WERI-Rb-1 (cell line): ENCODE data around the gene RAPGEF1.

Experiments
- DNase-seq: peaks from one replicate; pipeline ENCODE4 v3.0.0-alpha.2; 2020
- H3K27ac ChIP-seq: fragments of 250-450 bp; sonication (Bioruptor Pico); 2 replicates; pipeline ENCODE4 v1.5.1; 2020; ENCODE audit warnings: mild to moderate bottlenecking, moderate library complexity
- H3K27me3 ChIP-seq: fragments of 250-450 bp; sonication (Bioruptor Pico); 2 replicates; pipeline ENCODE4 v1.5.1; 2021; ENCODE audit warnings: mild to moderate bottlenecking, low read depth, moderate library complexity; ENCODE audit not compliant: insufficient read depth, severe bottlenecking
- H3K36me3 ChIP-seq: fragments of 250-450 bp; sonication (Bioruptor Pico); 2 replicates; pipeline ENCODE4 v1.5.1; 2020; ENCODE audit warnings: mild to moderate bottlenecking, moderate library complexity
- H3K4me3 ChIP-seq: 2 replicates; pipeline ENCODE4 v1.5.1; 2011; ENCODE audit warnings: low read depth, mild to moderate bottlenecking, control low read depth, low read length
- H3K9me3 ChIP-seq: fragments of 250-450 bp; sonication (Bioruptor Pico); 2 replicates; pipeline ENCODE4 v1.5.1; 2021; ENCODE audit warnings: mild to moderate bottlenecking, moderate library complexity; ENCODE audit not compliant: severe bottlenecking
- TF ChIP-seq, protein P1 (sequence below): IDR thresholded peaks from 2 replicates; pipeline ENCODE4 v1.5.1; 2011; ENCODE audit warnings: low read depth, mild to moderate bottlenecking, control low read depth, inconsistent platforms, low read length

RAPGEF1 gene

DNA sequence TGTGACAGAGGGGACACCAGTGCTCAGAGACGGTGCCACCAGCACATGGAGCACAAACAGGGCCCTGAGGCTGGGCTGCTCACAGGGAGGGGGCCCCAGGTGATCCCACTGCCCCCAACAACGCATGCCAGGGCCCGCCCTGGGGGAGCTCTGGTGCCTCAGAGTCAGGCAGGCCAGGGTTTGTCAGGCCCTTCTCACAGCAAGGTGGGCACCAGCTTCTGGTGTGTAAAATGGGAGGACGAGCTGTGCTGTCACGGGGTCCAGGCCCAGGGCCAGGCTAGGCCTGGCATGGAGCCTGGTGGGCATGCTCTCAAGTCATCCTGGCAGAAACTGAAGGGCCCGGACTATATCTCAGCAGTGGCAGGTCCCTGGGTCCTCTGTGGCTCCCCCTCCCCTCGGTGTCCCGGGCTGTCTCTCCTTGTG lies 160.1 kb downstream of the RAPGEF1 start:
- H3K27ac ChIP-seq = no peak overlapping the region
- no peaks in the 10 kb centered on the region for H3K27me3 ChIP-seq
- H3K9me3 ChIP-seq = no peaks in the 10 kb centered on the region
- peaks cover 65% of the 10 kb centered on the region for H3K36me3 ChIP-seq
- H3K4me3 ChIP-seq = no peak overlapping the region
- TF ChIP-seq, protein P1, sequence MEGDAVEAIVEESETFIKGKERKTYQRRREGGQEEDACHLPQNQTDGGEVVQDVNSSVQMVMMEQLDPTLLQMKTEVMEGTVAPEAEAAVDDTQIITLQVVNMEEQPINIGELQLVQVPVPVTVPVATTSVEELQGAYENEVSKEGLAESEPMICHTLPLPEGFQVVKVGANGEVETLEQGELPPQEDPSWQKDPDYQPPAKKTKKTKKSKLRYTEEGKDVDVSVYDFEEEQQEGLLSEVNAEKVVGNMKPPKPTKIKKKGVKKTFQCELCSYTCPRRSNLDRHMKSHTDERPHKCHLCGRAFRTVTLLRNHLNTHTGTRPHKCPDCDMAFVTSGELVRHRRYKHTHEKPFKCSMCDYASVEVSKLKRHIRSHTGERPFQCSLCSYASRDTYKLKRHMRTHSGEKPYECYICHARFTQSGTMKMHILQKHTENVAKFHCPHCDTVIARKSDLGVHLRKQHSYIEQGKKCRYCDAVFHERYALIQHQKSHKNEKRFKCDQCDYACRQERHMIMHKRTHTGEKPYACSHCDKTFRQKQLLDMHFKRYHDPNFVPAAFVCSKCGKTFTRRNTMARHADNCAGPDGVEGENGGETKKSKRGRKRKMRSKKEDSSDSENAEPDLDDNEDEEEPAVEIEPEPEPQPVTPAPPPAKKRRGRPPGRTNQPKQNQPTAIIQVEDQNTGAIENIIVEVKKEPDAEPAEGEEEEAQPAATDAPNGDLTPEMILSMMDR = no peak
- DNase-seq = no peak

DNA sequence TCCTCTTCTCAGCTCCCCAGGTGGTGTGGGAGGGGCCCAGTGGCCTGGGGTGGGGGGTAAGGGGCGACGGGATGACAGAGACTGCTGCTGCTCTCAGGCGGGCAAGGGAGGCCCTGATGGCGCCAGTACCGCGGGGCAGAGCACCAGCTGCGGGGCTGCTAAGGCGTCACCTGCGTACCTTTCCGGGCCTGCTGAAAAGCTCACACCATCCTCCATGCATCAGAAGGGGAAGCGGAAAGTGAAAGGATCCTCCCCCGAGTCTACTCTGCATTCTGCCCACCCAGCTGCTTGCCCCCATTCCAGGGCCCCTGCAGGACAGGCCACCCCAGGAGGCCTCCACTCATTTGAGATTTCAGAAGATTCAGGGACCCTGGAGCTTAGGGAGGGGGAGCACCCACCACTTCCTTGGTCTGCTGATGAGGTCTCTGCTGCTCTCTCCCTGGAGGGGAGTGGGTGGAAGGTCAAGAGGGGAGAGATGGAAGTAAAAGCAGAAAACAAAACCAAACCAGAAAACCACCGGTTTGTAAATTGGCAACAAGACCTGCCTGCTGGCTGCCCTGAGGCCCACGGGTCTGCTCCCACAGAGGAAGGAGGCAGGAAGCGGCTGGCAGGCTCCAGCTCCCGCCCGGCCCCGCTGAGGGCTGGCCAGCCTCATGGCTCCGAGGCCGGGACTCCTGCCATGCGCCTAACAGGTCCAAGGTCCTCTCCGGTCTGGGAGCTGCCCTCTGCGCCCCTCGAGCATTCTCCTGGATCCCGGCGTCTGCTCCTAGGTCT lies 161.0 kb downstream of the RAPGEF1 start:
- no peak for DNase-seq
- Histone ChIP-seq H3K4me3 (no peak overlapping the region), H3K9me3 (no peaks in the 10 kb centered on the region), H3K27me3 (no peaks in the 10 kb centered on the region), H3K27ac (no peak overlapping the region), H3K36me3 (peaks cover 56% of the 10 kb centered on the region)
- TF ChIP-seq, protein P1 = no peak

DNA sequence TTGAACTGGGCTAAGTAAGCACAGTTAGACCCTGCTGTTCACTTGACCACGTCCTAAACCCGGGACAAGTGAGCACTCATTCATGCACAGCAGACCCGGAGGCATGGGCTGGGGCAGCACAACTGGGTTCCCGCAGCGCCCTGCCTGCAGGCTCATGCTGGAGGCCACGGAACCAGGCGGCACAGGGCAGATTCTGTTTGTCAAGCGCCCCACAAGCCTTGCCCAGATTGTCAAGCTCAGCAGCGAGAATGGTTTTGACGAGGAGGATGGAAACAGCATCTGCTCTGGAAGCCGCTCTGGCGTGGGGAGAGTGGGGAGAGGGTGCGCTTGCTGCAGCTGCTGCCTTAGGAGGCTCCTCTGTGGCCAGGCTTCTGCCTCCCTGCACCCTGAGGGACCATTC lies 161.9 kb downstream of the RAPGEF1 start:
- TF ChIP-seq, protein P1 = no peak
- DNase-seq = no peak
- no peaks in the 10 kb centered on the region for H3K9me3 ChIP-seq
- no peak overlapping the region for H3K4me3 ChIP-seq
- H3K27ac ChIP-seq = no peak overlapping the region
- no peaks in the 10 kb centered on the region for H3K27me3 ChIP-seq
- peaks cover 47% of the 10 kb centered on the region for H3K36me3 ChIP-seq

DNA sequence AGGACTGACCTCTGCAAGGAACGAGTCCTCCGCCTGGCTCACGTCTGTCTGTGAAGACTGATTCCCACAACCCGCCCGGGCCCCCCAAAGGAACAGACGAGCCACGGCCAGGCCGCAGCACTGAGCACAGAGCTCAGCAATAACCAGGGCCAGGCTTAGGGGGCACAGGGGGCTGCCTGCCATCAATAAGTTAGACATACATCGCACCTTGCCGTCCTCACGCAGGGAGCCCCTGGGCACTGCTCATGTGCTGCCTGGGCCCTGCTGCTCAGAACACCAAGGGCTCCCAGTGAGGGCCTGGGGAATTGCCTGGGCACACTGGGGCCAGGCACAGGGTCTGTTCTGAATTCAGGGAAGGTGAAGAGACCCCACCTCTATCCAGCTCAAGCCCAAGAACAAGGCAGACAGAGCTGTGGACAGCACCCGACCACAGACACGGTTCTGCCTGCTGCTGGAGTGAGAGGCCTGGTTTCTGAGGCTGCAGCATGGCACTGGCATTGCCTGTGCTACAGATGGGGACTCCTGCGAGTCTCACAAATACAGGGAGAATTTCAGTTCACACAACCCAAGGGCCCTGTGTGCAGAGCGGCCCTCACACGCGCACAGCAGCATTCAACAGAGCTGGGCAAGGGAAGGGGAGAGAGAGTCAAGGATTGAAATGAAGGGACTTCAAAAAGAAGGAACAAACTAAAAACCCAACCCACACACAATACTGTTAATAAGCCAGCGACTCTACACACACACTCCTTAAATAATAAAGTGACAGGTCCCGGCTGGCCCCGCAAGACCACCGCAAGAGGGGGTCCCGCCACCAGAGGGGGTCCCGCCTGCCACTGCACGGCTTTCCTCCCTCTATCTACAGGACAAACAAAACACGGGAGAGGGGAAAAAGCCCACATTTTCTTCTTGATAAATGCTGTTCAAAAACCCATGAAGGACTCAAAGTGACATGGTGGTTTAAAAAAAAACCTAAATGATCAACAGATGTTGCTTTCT lies 162.6 kb downstream of the RAPGEF1 start:
- H3K4me3 ChIP-seq = no peak overlapping the region
- H3K36me3 ChIP-seq = peaks cover 40% of the 10 kb centered on the region
- no peaks in the 10 kb centered on the region for H3K9me3 ChIP-seq
- H3K27me3 ChIP-seq = no peaks in the 10 kb centered on the region
- no peak overlapping the region for H3K27ac ChIP-seq
- TF ChIP-seq, protein P1 = no peak; the same call in 1 of the 2 replicates
- no peak for DNase-seq

DNA sequence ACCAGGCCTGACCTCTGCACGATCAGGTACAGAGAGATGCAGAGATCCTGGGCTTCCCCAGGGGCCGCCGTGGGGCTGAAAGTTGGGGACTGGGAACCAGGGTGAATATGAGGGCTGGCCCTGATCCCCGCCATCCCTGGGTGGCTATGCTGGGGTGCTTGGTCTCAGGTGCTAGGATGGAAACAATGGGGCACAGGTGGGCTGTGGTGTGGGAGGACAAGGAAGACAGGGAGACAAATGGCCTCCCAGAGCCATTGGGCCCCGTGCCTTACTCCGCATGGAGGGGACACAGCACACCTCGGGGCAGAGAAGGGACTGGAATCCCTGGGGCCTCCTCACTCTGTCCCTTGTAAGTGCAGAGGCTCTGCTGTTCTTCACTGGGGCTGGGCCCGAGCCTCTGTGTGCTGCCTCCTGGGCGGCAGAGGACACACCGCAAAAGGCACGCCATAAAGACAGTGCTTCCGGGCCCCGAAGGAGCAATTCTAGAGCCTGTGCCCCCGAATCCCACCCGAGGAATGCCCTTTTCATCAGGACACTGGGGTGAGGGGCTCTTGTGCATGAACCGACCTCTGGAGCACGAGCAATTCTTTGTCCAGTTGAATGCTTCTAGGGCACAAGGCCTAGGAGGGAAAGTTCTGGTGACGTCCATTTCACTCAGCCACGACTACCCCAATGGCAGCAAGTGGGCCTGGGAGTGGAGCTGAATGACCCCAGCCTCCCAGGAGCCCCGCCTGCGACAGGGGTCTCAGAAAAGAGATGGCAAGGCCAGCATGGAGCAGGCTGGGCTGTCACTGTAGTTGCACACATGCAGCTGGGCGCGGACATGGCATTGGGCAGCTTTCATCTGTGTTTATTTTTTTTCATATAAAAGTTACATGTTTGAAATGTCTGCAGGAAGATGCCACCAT lies 163.7 kb downstream of the RAPGEF1 start:
- TF ChIP-seq, protein P1 = no peak
- peaks cover 29% of the 10 kb centered on the region for H3K36me3 ChIP-seq
- no peak for DNase-seq

More for the DNA sequence above, 163.7 kb downstream of the RAPGEF1 start:
- Histone ChIP-seq H3K4me3 (no peak overlapping the region), H3K9me3 (no peaks in the 10 kb centered on the region), H3K27me3 (no peaks in the 10 kb centered on the region), H3K27ac (no peak overlapping the region)
